ENCODE measurements around the gene FBXL20. TPM values are rescaled to one million over a fixed set of nuclear protein-coding genes. Genes with fewer than 3 reads are reported as not detected.

Gene FBXL20
- total RNA-seq, 1 experiment from 2014 or later = 6.8 TPM

- no peaks in the 10 kb centered on the region for H3K9me3 ChIP-seq (ENCODE audit: low read depth, low read length, poor library complexity, severe bottlenecking)
- intact Hi-C loops (cut with micrococcal nuclease; ENCODE audit: unreplicated experiment) = no loop called here
- H3K36me3 ChIP-seq (ENCODE audit: insufficient read depth, low read length, poor library complexity, severe bottlenecking) = no peaks in the 10 kb centered on the region
- no peak for TF ChIP-seq CTCF (conservative IDR thresholded peaks at IDR 0.05; ENCODE audit: low read depth, low read length)
- TF ChIP-seq EZH2 (IDR thresholded peaks at IDR 0.05; ENCODE audit: borderline replicate concordance, low read depth, low read length, poor library complexity, severe bottlenecking) = no peak
- H3K4me3 ChIP-seq (ENCODE audit: low read depth, low read length, poor library complexity, severe bottlenecking) = peak overlapping the region; percentile 67
- H3K27ac ChIP-seq (ENCODE audit: low read depth, low read length, poor library complexity, severe bottlenecking) = peak overlapping the region; percentile 50
- H3K27me3 ChIP-seq (replicated peaks; ENCODE audit: insufficient read depth, low read depth, low read length, poor library complexity) = no peaks in the 10 kb centered on the region
- ChIA-PET CTCF (no interaction called here), POLR2A (ENCODE audit: low non-redundant PET) (interaction anchor here (0.7 kb wide), 1 partner anchor 53 kb away, joined by 9 read pairs; no protein-coding TSS in a partner anchor)
- DNase-seq (ENCODE audit: low spot score) = no peak
- no TSS peak for BruUV-seq (replicated peaks)
- no peaks in the 10 kb centered on the region for H3K4me1 ChIP-seq (ENCODE audit: insufficient read depth, low read length, poor library complexity, severe bottlenecking)
Observed at GRCh38 chr17:39400547-39401411, 647 bp downstream of the FBXL20 start.

GRCh38 chr17:39399791-39400190 is 1.6 kb downstream of the FBXL20 start:
- POLR2A ChIA-PET (ENCODE audit: low non-redundant PET) = no interaction called here

DNA sequence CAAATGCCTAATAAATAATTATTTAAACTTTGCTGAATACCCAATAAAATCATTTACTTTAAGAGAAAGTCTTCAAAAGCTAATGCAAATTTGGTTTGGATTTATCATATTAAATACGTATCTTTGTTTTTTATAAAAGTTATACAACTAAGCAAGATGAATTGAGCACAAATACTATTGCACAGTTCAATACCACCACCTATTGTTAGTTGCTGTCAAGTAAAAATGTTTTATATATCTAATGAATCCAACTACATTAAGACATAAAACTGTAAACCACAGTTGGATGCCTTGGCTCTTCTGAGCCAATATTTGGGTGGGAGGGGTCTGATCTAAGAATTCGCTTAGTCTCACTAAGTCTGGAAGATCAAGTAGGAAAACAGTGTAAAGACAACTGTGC is 7.7 kb downstream of the FBXL20 start:
- no peak for TF ChIP-seq EZH2 (IDR thresholded peaks at IDR 0.05; ENCODE audit: borderline replicate concordance, low read depth, low read length, poor library complexity, severe bottlenecking)
- TF ChIP-seq CTCF (conservative IDR thresholded peaks at IDR 0.05; ENCODE audit: low read depth, low read length) = no peak
- peak; percentile 1 for DNase-seq (ENCODE audit: low spot score)
- BruUV-seq (replicated peaks) = no TSS peak
- Histone ChIP-seq H3K4me3 (ENCODE audit: low read depth, low read length, poor library complexity, severe bottlenecking) (no peak overlapping the region), H3K27me3 (replicated peaks; ENCODE audit: insufficient read depth, low read depth, low read length, poor library complexity) (no peaks in the 10 kb centered on the region), H3K9me3 (ENCODE audit: low read depth, low read length, poor library complexity, severe bottlenecking) (no peaks in the 10 kb centered on the region), H3K4me1 (ENCODE audit: insufficient read depth, low read length, poor library complexity, severe bottlenecking) (no peaks in the 10 kb centered on the region), H3K36me3 (ENCODE audit: insufficient read depth, low read length, poor library complexity, severe bottlenecking) (no peaks in the 10 kb centered on the region), H3K27ac (ENCODE audit: low read depth, low read length, poor library complexity, severe bottlenecking) (no peak overlapping the region)
- ChIA-PET POLR2A (ENCODE audit: low non-redundant PET) (no interaction called here), CTCF (interaction anchor here (0.5 kb wide), 1 partner anchor 150 kb away, joined by 4 read pairs; no protein-coding TSS in a partner anchor)
- intact Hi-C loops (cut with micrococcal nuclease; ENCODE audit: unreplicated experiment) = no loop called here

More at GRCh38 chr17:39399791-39400190, 1.6 kb downstream of the FBXL20 start:
- Histone ChIP-seq H3K27ac (ENCODE audit: low read depth, low read length, poor library complexity, severe bottlenecking) (no peak overlapping the region), H3K27me3 (replicated peaks; ENCODE audit: insufficient read depth, low read depth, low read length, poor library complexity) (no peaks in the 10 kb centered on the region), H3K36me3 (ENCODE audit: insufficient read depth, low read length, poor library complexity, severe bottlenecking) (no peaks in the 10 kb centered on the region), H3K4me3 (ENCODE audit: low read depth, low read length, poor library complexity, severe bottlenecking) (peak overlapping the region; percentile 67), H3K9me3 (ENCODE audit: low read depth, low read length, poor library complexity, severe bottlenecking) (no peaks in the 10 kb centered on the region), H3K4me1 (ENCODE audit: insufficient read depth, low read length, poor library complexity, severe bottlenecking) (no peaks in the 10 kb centered on the region)
- BruUV-seq (replicated peaks) = no TSS peak
- no peak for TF ChIP-seq EZH2 (IDR thresholded peaks at IDR 0.05; ENCODE audit: borderline replicate concordance, low read depth, low read length, poor library complexity, severe bottlenecking)
- TF ChIP-seq CTCF (conservative IDR thresholded peaks at IDR 0.05; ENCODE audit: low read depth, low read length) = no peak
- intact Hi-C loops (cut with micrococcal nuclease; ENCODE audit: unreplicated experiment) = no loop called here
- DNase-seq (ENCODE audit: low spot score) = no peak
- CTCF ChIA-PET = no interaction called here

Data from A673 (cell line).